ENCODE measurements around the gene MYPOP. TPM values are rescaled to one million over a fixed set of nuclear protein-coding genes. Genes with fewer than 3 reads are reported as not detected.
"Not testable (repeated sequence)": the region's sequence is repeated elsewhere in the genome, so short reads cannot be mapped to it uniquely, and the experiment has no call there.

MYPOP gene
- total and polyA plus RNA-seq, 2 donors (not counting 3 experiments of a cell fraction or from before 2014, with no cell fraction given) = 3.9 to 9.0 TPM

GRCh38 chr19:45870798-45871197, 31.6 kb downstream of the MYPOP start:
- H3K9ac ChIP-seq (replicated peaks; ENCODE audit: extremely low read depth, insufficient read depth, low read length) = no peak overlapping the region
- ChIA-PET POLR2A (no interaction called here), CTCF (interaction anchor here (0.6 to 1.5 kb wide), 3 partner anchors 46 to 106 kb away, joined by 3 to 5 read pairs (median 4); no protein-coding TSS in a partner anchor)
- H3K27ac ChIP-seq (ENCODE audit: insufficient read depth, low read depth, low read length) = no peak overlapping the region
- DNase-seq (ENCODE audit: low read depth, low spot score) (no peak), FAIRE-seq (no peak)
- no peak overlapping the region for H3K4me2 ChIP-seq (ENCODE audit: insufficient read depth, low read length)
- H3K79me2 ChIP-seq (ENCODE audit: control insufficient read depth, insufficient read depth, low read length) = no peaks in the 10 kb centered on the region
- no peak overlapping the region for H3K4me3 ChIP-seq (replicated peaks in 1 of 3; ENCODE audit: insufficient read depth in 1 of 3, low read depth in 1 of 3, low read length in 3 of 3)
- TF ChIP-seq EZH2 (IDR thresholded peaks at IDR 0.05; ENCODE audit: borderline replicate concordance, low read depth, low read length, severe bottlenecking) = no peak
- TF ChIP-seq JUN (IDR thresholded peaks at IDR 0.05; ENCODE audit: borderline replicate concordance, insufficient read depth, insufficient read length, low read depth) = no peak
- no peak for TF ChIP-seq POLR2AphosphoS5 (IDR thresholded peaks at IDR 0.05; ENCODE audit: insufficient read depth, low read depth, low read length)
- TF ChIP-seq MAX (IDR thresholded peaks at IDR 0.05; ENCODE audit: insufficient read depth, insufficient read length) = no peak
- no peak for TF ChIP-seq CTCF (IDR thresholded peaks at IDR 0.05; ENCODE audit: extremely low read depth in 1 of 2, insufficient read depth in 1 of 2, low read depth in 1 of 2, low read length in 2 of 2)
- no peak for TF ChIP-seq MYC (IDR thresholded peaks at IDR 0.05; ENCODE audit: low read depth, low read length)
- TF ChIP-seq GATA2 (IDR thresholded peaks at IDR 0.05; ENCODE audit: insufficient read depth, insufficient read length, low read depth, low read length) = no peak
- TF ChIP-seq FOS (IDR thresholded peaks at IDR 0.05; ENCODE audit: borderline replicate concordance, insufficient read depth, low read length) = no peak
- no peak for TF ChIP-seq POLR2A (IDR thresholded peaks at IDR 0.05; ENCODE audit: low read depth, low read length)
- no peaks in the 10 kb centered on the region for H3K9me3 ChIP-seq (replicated peaks; ENCODE audit: control insufficient read depth, insufficient read depth, low read length)
- no TSS peak for BruUV-seq (replicated peaks)
- no peaks in the 10 kb centered on the region for H3K9me1 ChIP-seq (replicated peaks; ENCODE audit: control insufficient read depth, extremely low read depth, insufficient read depth, low read length)
- H4K20me1 ChIP-seq (replicated peaks; ENCODE audit: control insufficient read depth, extremely low read depth, insufficient read depth, low read length) = no peaks in the 10 kb centered on the region
- no peaks in the 10 kb centered on the region for H3K36me3 ChIP-seq (ENCODE audit: control insufficient read depth in 2 of 2, extremely low read depth in 1 of 2, insufficient read depth in 2 of 2, low read length in 2 of 2)
- H2AFZ ChIP-seq (ENCODE audit: low read depth, low read length) = no peak overlapping the region
- no peaks in the 10 kb centered on the region for H3K4me1 ChIP-seq (ENCODE audit: control insufficient read depth, extremely low read depth, insufficient read depth, low read length)
- peaks cover 5 to 8% of the 10 kb centered on the region in 2 experiments for H3K27me3 ChIP-seq (ENCODE audit: control insufficient read depth in 2 of 2, insufficient read depth in 2 of 2, low read length in 2 of 2)
- intact Hi-C loops (cut with micrococcal nuclease) (no loop called here), dilution Hi-C loops (cut with MboI; ENCODE audit: extremely low pct_ligation_motif_present, low sequenced_read_pairs) (no loop called here)

- CTCF ChIA-PET = interaction anchor here (1.4 to 1.5 kb wide), 2 partner anchors 12 to 50 kb away, joined by 3 to 5 read pairs; no protein-coding TSS in a partner anchor
- H3K9me1 ChIP-seq (replicated peaks; ENCODE audit: control insufficient read depth, extremely low read depth, insufficient read depth, low read length); H3K79me2 ChIP-seq (ENCODE audit: control insufficient read depth, insufficient read depth, low read length); FAIRE-seq; H3K27ac ChIP-seq (ENCODE audit: insufficient read depth, low read depth, low read length); H3K4me3 ChIP-seq (replicated peaks in 1 of 3; ENCODE audit: insufficient read depth in 1 of 3, low read depth in 1 of 3, low read length in 3 of 3); H4K20me1 ChIP-seq (replicated peaks; ENCODE audit: control insufficient read depth, extremely low read depth, insufficient read depth, low read length); H3K36me3 ChIP-seq (ENCODE audit: control insufficient read depth in 2 of 2, extremely low read depth in 1 of 2, insufficient read depth in 2 of 2, low read length in 2 of 2); BruUV-seq (replicated peaks); POLR2A ChIA-PET; DNase-seq (ENCODE audit: low read depth, low spot score); H3K9me3 ChIP-seq (replicated peaks; ENCODE audit: control insufficient read depth, insufficient read depth, low read length); H3K4me1 ChIP-seq (ENCODE audit: control insufficient read depth, extremely low read depth, insufficient read depth, low read length); H3K4me2 ChIP-seq (ENCODE audit: insufficient read depth, low read length); dilution Hi-C loops (cut with MboI; ENCODE audit: extremely low pct_ligation_motif_present, low sequenced_read_pairs); intact Hi-C loops (cut with micrococcal nuclease); H2AFZ ChIP-seq (ENCODE audit: low read depth, low read length); H3K9ac ChIP-seq (replicated peaks; ENCODE audit: extremely low read depth, insufficient read depth, low read length): not testable (repeated sequence)
- H3K27me3 ChIP-seq (ENCODE audit: control insufficient read depth in 2 of 2, insufficient read depth in 2 of 2, low read length in 2 of 2) = peaks cover 22 to 23% of the 10 kb centered on the region in 2 experiments
Measured at GRCh38 chr19:45867241-45867640, 35.2 kb downstream of the MYPOP start.

All from endothelial cell of umbilical vein (primary cell).